Astrocyte of the spinal cord (primary cell): ENCODE measurements around the gene TMEM208.

Source experiments
- DNase-seq: peaks from one replicate; pipeline ENCODE4 v3.0.0; 2011; ENCODE audit warnings: low read depth, low spot score
- H3K4me3 ChIP-seq: 2 replicates; pipeline ENCODE4 v1.5.1; 2011; ENCODE audit warnings: low read depth, mild to moderate bottlenecking, low read length, moderate library complexity
- in situ Hi-C: cut with HindIII; loops from 2 replicates; pipeline ENCODE4 v1.10.0; 2017; ENCODE audit warnings: low sequenced_read_pairs
- TF ChIP-seq, protein P1 (sequence below): IDR thresholded peaks from 2 replicates; pipeline ENCODE4 v1.5.1; 2012; ENCODE audit warnings: low read depth, mild to moderate bottlenecking, low read length, inconsistent platforms

TMEM208 gene

DNA sequence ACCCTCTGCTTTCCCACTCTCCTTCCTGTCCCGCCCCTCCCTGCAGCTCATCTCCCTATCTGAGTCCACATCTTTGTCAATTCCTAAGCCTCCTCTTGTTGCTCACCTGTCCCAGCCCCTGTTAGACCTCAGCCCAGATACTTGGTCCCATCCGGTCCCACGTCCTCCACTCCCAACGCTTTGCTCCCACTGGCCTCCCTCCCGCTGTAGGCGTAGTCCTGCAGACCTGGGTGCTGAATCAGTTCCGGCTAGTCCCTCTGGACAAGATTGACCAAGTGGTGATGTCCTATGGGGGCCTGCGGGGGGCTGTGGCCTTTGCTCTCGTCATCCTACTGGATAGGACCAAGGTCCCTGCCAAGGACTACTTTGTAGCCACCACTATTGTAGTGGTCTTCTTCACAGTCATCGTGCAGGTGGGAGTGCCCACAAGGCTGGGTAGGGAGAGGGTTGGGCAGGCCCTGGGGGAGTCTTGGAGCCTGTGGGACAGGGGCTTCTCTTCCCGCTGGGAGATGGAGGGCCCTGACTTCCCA is 29.8 kb downstream of the TMEM208 start:
- TF ChIP-seq, protein P1, sequence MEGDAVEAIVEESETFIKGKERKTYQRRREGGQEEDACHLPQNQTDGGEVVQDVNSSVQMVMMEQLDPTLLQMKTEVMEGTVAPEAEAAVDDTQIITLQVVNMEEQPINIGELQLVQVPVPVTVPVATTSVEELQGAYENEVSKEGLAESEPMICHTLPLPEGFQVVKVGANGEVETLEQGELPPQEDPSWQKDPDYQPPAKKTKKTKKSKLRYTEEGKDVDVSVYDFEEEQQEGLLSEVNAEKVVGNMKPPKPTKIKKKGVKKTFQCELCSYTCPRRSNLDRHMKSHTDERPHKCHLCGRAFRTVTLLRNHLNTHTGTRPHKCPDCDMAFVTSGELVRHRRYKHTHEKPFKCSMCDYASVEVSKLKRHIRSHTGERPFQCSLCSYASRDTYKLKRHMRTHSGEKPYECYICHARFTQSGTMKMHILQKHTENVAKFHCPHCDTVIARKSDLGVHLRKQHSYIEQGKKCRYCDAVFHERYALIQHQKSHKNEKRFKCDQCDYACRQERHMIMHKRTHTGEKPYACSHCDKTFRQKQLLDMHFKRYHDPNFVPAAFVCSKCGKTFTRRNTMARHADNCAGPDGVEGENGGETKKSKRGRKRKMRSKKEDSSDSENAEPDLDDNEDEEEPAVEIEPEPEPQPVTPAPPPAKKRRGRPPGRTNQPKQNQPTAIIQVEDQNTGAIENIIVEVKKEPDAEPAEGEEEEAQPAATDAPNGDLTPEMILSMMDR: no peak
- H3K4me3 ChIP-seq: no peak overlapping the region
- in situ Hi-C loops: no loop called here
- DNase-seq: no peak

DNA sequence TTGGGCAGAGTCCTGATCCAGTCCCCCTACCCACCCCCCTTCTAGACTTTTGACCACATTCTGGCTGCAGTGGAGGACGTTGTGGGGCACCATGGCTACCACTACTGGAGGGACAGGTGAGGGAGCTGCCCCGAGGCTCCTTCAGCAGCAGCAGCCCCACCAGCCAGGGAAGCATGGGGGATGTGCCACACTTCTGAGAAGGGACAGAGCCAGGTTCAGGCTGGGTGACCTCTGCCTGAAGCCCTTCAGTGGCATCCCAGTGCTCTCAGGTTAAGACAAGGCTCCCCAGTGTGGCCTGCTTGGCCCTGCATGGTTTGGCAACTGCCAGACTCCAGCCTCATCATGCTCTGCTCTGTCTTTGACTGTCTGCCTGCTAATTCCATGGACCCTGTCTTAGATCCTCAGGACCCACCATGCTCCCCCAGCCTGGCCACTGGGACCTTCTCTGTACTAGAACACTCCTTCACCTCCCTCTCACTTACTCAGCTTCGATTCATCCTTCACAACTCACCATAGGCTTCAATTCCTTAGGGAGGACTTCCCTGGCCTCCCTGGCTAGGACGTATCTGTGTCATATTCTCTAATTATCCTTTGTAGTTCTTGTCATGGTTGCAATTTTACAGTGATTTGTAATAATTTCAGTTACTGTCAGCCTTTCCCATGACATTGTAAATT is 30.7 kb downstream of the TMEM208 start:
- in situ Hi-C loops: no loop called here
- no peak overlapping the region for H3K4me3 ChIP-seq
- TF ChIP-seq, protein P1: no peak
- no peak for DNase-seq

DNA sequence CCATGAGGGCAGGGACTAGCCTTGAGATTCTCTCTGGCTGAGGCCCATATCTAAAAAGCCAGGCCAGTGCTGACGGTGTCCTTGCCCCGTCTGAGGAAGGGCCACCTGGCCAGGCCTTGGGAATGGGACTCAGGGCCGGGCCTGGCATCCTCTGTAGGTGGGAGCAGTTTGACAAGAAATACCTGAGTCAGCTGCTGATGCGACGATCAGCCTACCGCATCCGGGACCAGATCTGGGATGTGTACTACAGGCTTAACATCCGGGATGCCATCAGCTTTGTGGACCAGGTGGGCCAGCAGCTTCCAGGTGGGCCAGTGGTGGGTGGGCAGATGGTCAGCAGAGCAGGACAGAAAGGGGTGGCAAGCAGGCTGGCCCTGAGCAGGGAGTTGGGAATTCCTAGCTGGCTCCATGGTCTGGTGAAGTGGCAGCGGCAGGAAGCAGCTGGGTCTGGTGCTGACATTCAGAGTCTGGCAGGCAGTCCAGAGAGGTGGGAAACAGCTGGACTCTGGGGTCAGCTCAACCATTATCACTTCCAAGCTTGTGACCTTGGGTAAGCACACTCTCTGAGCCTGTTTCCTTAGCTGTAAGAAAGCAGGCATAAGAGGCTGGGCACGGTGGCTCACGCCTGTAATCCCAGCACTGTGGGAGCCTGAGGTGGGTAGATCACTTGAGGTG is 31.4 kb downstream of the TMEM208 start:
- in situ Hi-C loops: no loop called here
- TF ChIP-seq, protein P1: no peak
- no peak overlapping the region for H3K4me3 ChIP-seq
- no peak for DNase-seq

DNA sequence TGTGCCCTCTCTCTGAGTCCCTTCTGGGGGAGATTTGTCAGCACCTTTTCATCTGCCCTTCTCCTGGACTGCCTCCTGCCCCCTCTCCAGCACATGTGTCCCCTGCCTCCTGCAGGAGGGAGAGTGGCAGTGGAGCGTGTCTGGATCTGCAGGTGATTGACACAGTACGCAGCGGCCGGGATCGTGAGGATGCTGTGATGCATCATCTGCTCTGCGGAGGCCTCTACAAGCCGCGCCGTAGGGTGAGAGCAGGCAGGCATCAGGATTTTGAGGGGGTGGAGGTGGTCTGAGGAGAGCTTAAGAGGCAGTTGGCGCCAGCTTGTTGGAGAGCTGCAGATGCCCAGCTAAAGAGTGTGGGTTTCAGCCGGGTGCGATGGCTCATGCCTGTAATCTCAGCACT is 32.8 kb downstream of the TMEM208 start:
- in situ Hi-C loops: no loop called here
- TF ChIP-seq, protein P1: no peak
- no peak for DNase-seq
- H3K4me3 ChIP-seq: no peak overlapping the region

DNA sequence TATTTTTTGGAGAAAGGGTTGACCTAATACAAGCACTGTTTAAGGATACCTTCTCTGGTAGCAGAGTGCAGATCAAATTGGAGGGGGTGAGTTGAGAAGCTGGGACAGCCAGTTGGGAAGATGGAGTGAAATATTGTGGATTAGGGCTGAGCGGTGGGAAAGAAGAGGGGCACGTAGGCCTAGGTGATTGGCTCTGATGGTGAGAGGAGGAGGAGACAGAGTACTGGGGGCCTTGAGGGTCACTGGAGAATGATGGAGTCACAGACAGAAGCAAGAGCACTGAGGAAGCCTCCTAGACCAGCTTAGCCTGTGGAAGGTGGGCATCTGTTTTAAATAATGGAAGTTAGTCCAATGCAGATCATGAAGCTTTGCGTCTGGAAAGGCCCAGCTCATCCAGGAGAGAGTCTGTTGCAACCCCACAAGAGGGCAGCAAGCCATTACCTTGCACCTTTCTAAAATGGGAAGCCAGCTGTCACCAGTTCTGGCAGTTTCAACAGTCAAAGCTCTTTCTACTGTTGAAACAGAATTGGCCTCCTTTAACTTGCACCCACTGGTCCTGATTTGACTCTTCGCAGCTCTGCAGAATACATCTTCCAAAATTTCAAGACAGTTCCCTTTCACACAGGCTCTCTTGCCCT is 33.6 kb downstream of the TMEM208 start:
- H3K4me3 ChIP-seq: no peak overlapping the region
- DNase-seq: peak; percentile 68
- TF ChIP-seq, protein P1: peak; percentile 77
- in situ Hi-C loops: no loop called here

DNA sequence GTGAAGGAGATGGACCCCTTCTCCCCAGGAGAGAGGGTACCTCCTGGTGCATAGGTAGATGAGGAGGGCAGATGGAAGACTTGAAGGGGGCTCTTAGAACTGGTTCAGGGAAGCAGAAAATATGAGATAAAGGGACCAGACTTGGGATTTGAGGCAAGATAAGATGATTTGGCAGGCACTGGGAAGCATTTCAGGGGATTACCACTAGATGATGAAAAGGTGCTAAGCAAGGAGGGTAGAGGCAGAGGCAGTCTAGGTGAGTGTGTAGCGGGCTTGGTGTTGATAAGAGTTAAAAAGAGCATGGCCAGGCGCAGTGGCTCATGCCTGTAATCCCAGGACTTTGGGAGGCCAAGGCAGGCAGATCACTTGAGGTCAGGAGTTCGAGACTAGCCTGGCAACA is 36.3 kb downstream of the TMEM208 start:
- TF ChIP-seq, protein P1: no peak
- in situ Hi-C loops: no loop called here
- no peak overlapping the region for H3K4me3 ChIP-seq
- DNase-seq: no peak
